ENCODE results near the gene DNAH2. TPM values are rescaled to one million over a fixed set of nuclear protein-coding genes. Genes with fewer than 3 reads are reported as not detected.

Gene DNAH2
- total and polyA plus RNA-seq, 2 of the 13 experiments (the other 11 are each of a cell fraction or from before 2014, with no cell fraction given) = not detected

- TF ChIP-seq ZBTB10 (CRISPR knock-in tag; IDR thresholded peaks at IDR 0.05; ENCODE audit: borderline replicate concordance) (peak; percentile 18; the same call in 1 of the 2 replicates), MTA1 (CRISPR knock-in tag; IDR thresholded peaks at IDR 0.05; ENCODE audit: borderline replicate concordance) (no peak), RBM39 (IDR thresholded peaks at IDR 0.05; ENCODE audit: low read depth, low read length, poor library complexity, severe bottlenecking) (peak; percentile 45), ZNF30 (CRISPR knock-in tag; IDR thresholded peaks at IDR 0.05) (no peak), HDAC1 (CRISPR knock-in tag; IDR thresholded peaks at IDR 0.05) (peak; percentile 64; the same call in 1 of the 2 replicates), SRSF9 (IDR thresholded peaks at IDR 0.05; ENCODE audit: borderline replicate concordance, insufficient read depth, low read depth, low read length, poor library complexity, severe bottlenecking) (no peak), ZNF619 (CRISPR knock-in tag; IDR thresholded peaks at IDR 0.05) (no peak; the same call in 1 of the 2 replicates), HNF4A (CRISPR knock-in tag; IDR thresholded peaks at IDR 0.05) (no peak), SMC3 (IDR thresholded peaks at IDR 0.05; ENCODE audit: low read length) (no peak), IKZF1 (IDR thresholded peaks at IDR 0.05) (no peak), CBX2 (IDR thresholded peaks at IDR 0.05; ENCODE audit: low read depth, low read length) (no peak), CBX2 (CRISPR knock-in tag; IDR thresholded peaks at IDR 0.05; ENCODE audit: low read depth) (no peak), STAG1 (CRISPR knock-in tag; IDR thresholded peaks at IDR 0.05) (no peak), ZNF232 (CRISPR knock-in tag; IDR thresholded peaks at IDR 0.05; ENCODE audit: borderline replicate concordance) (peak; percentile 40; the same call in 1 of the 2 replicates), MAFF (IDR thresholded peaks at IDR 0.05; ENCODE audit: low read depth, low read length) (no peak), ZNF879 (CRISPR knock-in tag; IDR thresholded peaks at IDR 0.05) (no peak), ZNF337 (CRISPR knock-in tag; IDR thresholded peaks at IDR 0.05; ENCODE audit: borderline replicate concordance, low read depth) (no peak), TFDP2 (CRISPR knock-in tag; IDR thresholded peaks at IDR 0.05) (peak; percentile 91), ZMYM2 (CRISPR knock-in tag; IDR thresholded peaks at IDR 0.05) (no peak), TRIM24 (CRISPR knock-in tag; IDR thresholded peaks at IDR 0.05) (no peak), SP4 (CRISPR knock-in tag; IDR thresholded peaks at IDR 0.05) (no peak), ZNF597 (CRISPR knock-in tag; IDR thresholded peaks at IDR 0.05) (no peak), ZNF644 (CRISPR knock-in tag; IDR thresholded peaks at IDR 0.05; ENCODE audit: low read depth) (no peak)
- TF ChIP-seq, protein P1, sequence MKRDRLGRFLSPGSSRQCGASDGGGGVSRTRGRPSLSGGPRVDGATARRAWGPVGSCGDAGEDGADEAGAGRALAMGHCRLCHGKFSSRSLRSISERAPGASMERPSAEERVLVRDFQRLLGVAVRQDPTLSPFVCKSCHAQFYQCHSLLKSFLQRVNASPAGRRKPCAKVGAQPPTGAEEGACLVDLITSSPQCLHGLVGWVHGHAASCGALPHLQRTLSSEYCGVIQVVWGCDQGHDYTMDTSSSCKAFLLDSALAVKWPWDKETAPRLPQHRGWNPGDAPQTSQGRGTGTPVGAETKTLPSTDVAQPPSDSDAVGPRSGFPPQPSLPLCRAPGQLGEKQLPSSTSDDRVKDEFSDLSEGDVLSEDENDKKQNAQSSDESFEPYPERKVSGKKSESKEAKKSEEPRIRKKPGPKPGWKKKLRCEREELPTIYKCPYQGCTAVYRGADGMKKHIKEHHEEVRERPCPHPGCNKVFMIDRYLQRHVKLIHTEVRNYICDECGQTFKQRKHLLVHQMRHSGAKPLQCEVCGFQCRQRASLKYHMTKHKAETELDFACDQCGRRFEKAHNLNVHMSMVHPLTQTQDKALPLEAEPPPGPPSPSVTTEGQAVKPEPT (CRISPR knock-in tag; IDR thresholded peaks at IDR 0.05; ENCODE audit: low read depth) = peak; percentile 1; the same call in 1 of the 2 replicates
Observed at GRCh38 chr17:7687072-7687907, 30.3 kb upstream of the DNAH2 start, which contains the start of gene TP53 (continued).
